BLaER1 (cell line): ENCODE results near the gene GSTM4.

ENCODE experiments used
- H3K27ac ChIP-seq: shearing (Covaris generic); formaldehyde crosslinking; 2 replicates; pipeline ENCODE4 v1.8.1; 2022
- H3K27me3 ChIP-seq: shearing (Covaris generic); formaldehyde crosslinking; 2 replicates; pipeline ENCODE4 v1.8.1; 2022
- H3K36me3 ChIP-seq: shearing (Covaris generic); formaldehyde crosslinking; 2 replicates; pipeline ENCODE4 v1.8.1; 2022
- H3K4me1 ChIP-seq: shearing (Covaris generic); formaldehyde crosslinking; 2 replicates; pipeline ENCODE4 v1.8.1; 2022
- H3K4me2 ChIP-seq: shearing (Covaris generic); formaldehyde crosslinking; 2 replicates; pipeline ENCODE4 v1.8.1; 2022
- H3K4me3 ChIP-seq: shearing (Covaris generic); formaldehyde crosslinking; 2 replicates; pipeline ENCODE4 v1.8.1; 2022
- H3K9ac ChIP-seq: shearing (Covaris generic); formaldehyde crosslinking; 2 replicates; pipeline ENCODE4 v1.8.1; 2022
- H3K9me3 ChIP-seq: shearing (Covaris generic); formaldehyde crosslinking; 2 replicates; pipeline ENCODE4 v1.8.1; 2022
- H4K20me1 ChIP-seq: shearing (Covaris generic); formaldehyde crosslinking; 2 replicates; pipeline ENCODE4 v1.8.1; 2022
- Cebpa-rat ChIP-seq: shearing (Covaris generic); IDR thresholded peaks from 2 replicates; pipeline ENCODE4 v1.8.1; 2022

Gene GSTM4

GRCh38 chr1:109618661-109619575 is 37.0 kb upstream of the GSTM4 start:
- H3K9ac ChIP-seq: peak overlapping the region; percentile 91
- peak overlapping the region; percentile 89 for H3K27ac ChIP-seq
- H3K4me1 ChIP-seq: peaks cover 60% of the 10 kb centered on the region
- H4K20me1 ChIP-seq: peaks cover 28% of the 10 kb centered on the region
- H3K36me3 ChIP-seq: no peaks in the 10 kb centered on the region
- H3K9me3 ChIP-seq: no peaks in the 10 kb centered on the region
- peak overlapping the region; percentile 93 for H3K4me3 ChIP-seq
- no peaks in the 10 kb centered on the region for H3K27me3 ChIP-seq
- TF ChIP-seq Cebpa-rat: no peak
- peak overlapping the region; percentile 91 for H3K4me2 ChIP-seq

GRCh38 chr1:109619576-109620400 is 36.1 kb upstream of the GSTM4 start, which contains the start of the genes AMPD2 and GNAT2:
Gene AMPD2, plus strand, starts transcription at chr1:109619837. Its CDS starts 1,339 bp downstream, at chr1:109621176.
Gene GNAT2, minus strand, starts transcription at chr1:109619616. Its CDS starts 6,746 bp downstream, at chr1:109612870.
- Histone ChIP-seq H3K4me1 (peaks cover 66% of the 10 kb centered on the region), H3K36me3 (no peaks in the 10 kb centered on the region), H3K9me3 (no peaks in the 10 kb centered on the region), H3K9ac (peak within 1 kb of the TSS; percentile 91), H4K20me1 (peaks cover 37% of the 10 kb centered on the region), H3K4me3 (peak within 1 kb of the TSS; percentile 93), H3K4me2 (peak within 1 kb of the TSS; percentile 91), H3K27me3 (no peaks in the 10 kb centered on the region), H3K27ac (peak within 1 kb of the TSS; percentile 89)
- no peak for TF ChIP-seq Cebpa-rat

- H4K20me1 ChIP-seq: peaks cover 43% of the 10 kb centered on the region
- peak overlapping the region; percentile 93 for H3K4me3 ChIP-seq
- no peak for TF ChIP-seq Cebpa-rat
- no peaks in the 10 kb centered on the region for H3K27me3 ChIP-seq
- H3K9me3 ChIP-seq: no peaks in the 10 kb centered on the region
- H3K9ac ChIP-seq: peak overlapping the region; percentile 91
- H3K27ac ChIP-seq: peak overlapping the region; percentile 89
- peaks cover 66% of the 10 kb centered on the region for H3K4me1 ChIP-seq
- peak overlapping the region; percentile 91 for H3K4me2 ChIP-seq
- H3K36me3 ChIP-seq: no peaks in the 10 kb centered on the region
Observed at GRCh38 chr1:109620401-109620791, 35.5 kb upstream of the GSTM4 start.

- Histone ChIP-seq H3K4me3 (peak overlapping the region; percentile 93), H3K4me1 (peaks cover 66% of the 10 kb centered on the region), H3K27me3 (no peaks in the 10 kb centered on the region), H3K9ac (peak overlapping the region; percentile 91), H3K36me3 (peaks cover 2% of the 10 kb centered on the region), H3K4me2 (peak overlapping the region; percentile 91), H3K9me3 (no peaks in the 10 kb centered on the region), H4K20me1 (peaks cover 48% of the 10 kb centered on the region), H3K27ac (peak overlapping the region; percentile 89)
- TF ChIP-seq Cebpa-rat: no peak
Observed at GRCh38 chr1:109620841-109621286, 35.0 kb upstream of the GSTM4 start.

- Histone ChIP-seq H3K9ac (peak overlapping the region; percentile 83), H3K36me3 (peaks cover 9% of the 10 kb centered on the region), H3K9me3 (no peaks in the 10 kb centered on the region), H3K27me3 (no peaks in the 10 kb centered on the region), H3K4me2 (peak overlapping the region; percentile 91), H3K4me3 (peak overlapping the region; percentile 93), H4K20me1 (peaks cover 55% of the 10 kb centered on the region), H3K27ac (peak overlapping the region; percentile 93), H3K4me1 (peaks cover 66% of the 10 kb centered on the region)
- no peak for TF ChIP-seq Cebpa-rat
Observed at GRCh38 chr1:109621379-109622136, 34.3 kb upstream of the GSTM4 start.

GRCh38 chr1:109622137-109622892 is 33.6 kb upstream of the GSTM4 start:
- H3K4me2 ChIP-seq: peak overlapping the region; percentile 91
- peak overlapping the region; percentile 93 for H3K27ac ChIP-seq
- H3K9ac ChIP-seq: peak overlapping the region; percentile 83
- no peak for TF ChIP-seq Cebpa-rat
- peaks cover 73% of the 10 kb centered on the region for H3K4me1 ChIP-seq
- peaks cover 62% of the 10 kb centered on the region for H4K20me1 ChIP-seq
- no peaks in the 10 kb centered on the region for H3K27me3 ChIP-seq
- H3K9me3 ChIP-seq: no peaks in the 10 kb centered on the region
- peak overlapping the region; percentile 93 for H3K4me3 ChIP-seq
- H3K36me3 ChIP-seq: peaks cover 16% of the 10 kb centered on the region

- Histone ChIP-seq H3K4me3 (peak overlapping the region; percentile 93), H3K36me3 (peaks cover 22% of the 10 kb centered on the region), H3K4me2 (peak overlapping the region; percentile 91), H3K9ac (peak overlapping the region; percentile 83), H3K27ac (peak overlapping the region; percentile 93), H3K4me1 (peaks cover 79% of the 10 kb centered on the region), H4K20me1 (peaks cover 68% of the 10 kb centered on the region), H3K27me3 (no peaks in the 10 kb centered on the region), H3K9me3 (no peaks in the 10 kb centered on the region)
- TF ChIP-seq Cebpa-rat: no peak
Observed at GRCh38 chr1:109622895-109623294, 33.0 kb upstream of the GSTM4 start.

GRCh38 chr1:109623601-109624161 is 32.2 kb upstream of the GSTM4 start:
- H3K9ac ChIP-seq: peak overlapping the region; percentile 83
- H3K27me3 ChIP-seq: no peaks in the 10 kb centered on the region
- TF ChIP-seq Cebpa-rat: no peak
- H4K20me1 ChIP-seq: peaks cover 74% of the 10 kb centered on the region
- H3K27ac ChIP-seq: peak overlapping the region; percentile 93
- peaks cover 30% of the 10 kb centered on the region for H3K36me3 ChIP-seq
- H3K4me3 ChIP-seq: peak overlapping the region; percentile 93
- no peaks in the 10 kb centered on the region for H3K9me3 ChIP-seq
- peak overlapping the region; percentile 91 for H3K4me2 ChIP-seq
- peaks cover 83% of the 10 kb centered on the region for H3K4me1 ChIP-seq
